DND-41 (cell line): ENCODE results near the gene NIM1K.
A peak's percentile ranks its signal among the peaks of the same experiment; 100 is the strongest.

Source experiments
- ATAC-seq: fragments of 200-7000 bp; cut with Tn5 transposase; 3 replicates; pipeline ENCODE4 v1.9.1; 2021; ENCODE audit warnings: low read depth; ENCODE audit not compliant: insufficient read depth
- DNase-seq: peaks from one replicate; pipeline ENCODE4 v3.0.0-alpha.2; 2020
- H2AFZ ChIP-seq: 2 replicates; pipeline ENCODE4 v1.6.0; 2012; ENCODE audit warnings: low read depth, low read length
- H3K27ac ChIP-seq: 2 replicates; pipeline ENCODE4 v1.5.1; 2012; ENCODE audit warnings: low read length, inconsistent platforms
- H3K27me3 ChIP-seq: fragments of 200-600 bp; sonication (generic); 2 replicates; pipeline ENCODE4 v1.6.0; 2012; ENCODE audit warnings: low read length, mild to moderate bottlenecking, inconsistent platforms; ENCODE audit not compliant: insufficient read depth, poor library complexity
- H3K36me3 ChIP-seq: 2 replicates; pipeline ENCODE4 v1.5.1; 2012; ENCODE audit warnings: low read length, inconsistent platforms; ENCODE audit not compliant: insufficient read depth
- H3K4me1 ChIP-seq: 2 replicates; pipeline ENCODE4 v1.5.1; 2012; ENCODE audit warnings: mild to moderate bottlenecking, low read length; ENCODE audit not compliant: insufficient read depth
- H3K4me2 ChIP-seq: 2 replicates; pipeline ENCODE4 v1.6.0; 2012; ENCODE audit warnings: mild to moderate bottlenecking, moderate library complexity, low read length, inconsistent platforms; ENCODE audit not compliant: insufficient read depth
- H3K4me3 ChIP-seq, 2 experiments: fragments of 200-600 bp in 1 of 2; shearing (Covaris generic) in 1 of 2; 2 replicates each; pipeline ENCODE4 v1.5.1; 2012 to 2016; ENCODE audit warnings: inconsistent platforms in 2 of 2, low read length in 2 of 2, mild to moderate bottlenecking in 2 of 2, low read depth in 1 of 2, moderate library complexity in 1 of 2
- H3K79me2 ChIP-seq: 2 replicates; pipeline ENCODE4 v1.6.0; 2012; ENCODE audit warnings: low read length, inconsistent platforms; ENCODE audit not compliant: insufficient read depth
- H3K9ac ChIP-seq: 2 replicates; pipeline ENCODE4 v1.6.0; 2012; ENCODE audit warnings: low read depth, mild to moderate bottlenecking, inconsistent platforms, low read length, moderate library complexity
- H3K9me3 ChIP-seq: 2 replicates; pipeline ENCODE4 v1.5.1; 2012; ENCODE audit warnings: low read length, moderate library complexity, mild to moderate bottlenecking, inconsistent platforms; ENCODE audit not compliant: insufficient read depth, severe bottlenecking
- H4K20me1 ChIP-seq: 2 replicates; pipeline ENCODE4 v1.6.0; 2012; ENCODE audit warnings: low read length; ENCODE audit not compliant: insufficient read depth
- EZH2 ChIP-seq: IDR thresholded peaks from 3 replicates; pipeline ENCODE4 v1.6.1; 2012; ENCODE audit warnings: borderline replicate concordance, low read depth, mild to moderate bottlenecking, moderate library complexity, low read length, inconsistent platforms; ENCODE audit not compliant: severe bottlenecking
- TF ChIP-seq, protein P1 (sequence below): IDR thresholded peaks from 2 replicates; pipeline ENCODE4 v1.5.1; 2012; ENCODE audit warnings: borderline replicate concordance, low read length, moderate library complexity, mild to moderate bottlenecking; ENCODE audit not compliant: poor library complexity, severe bottlenecking; ENCODE audit errors: extremely low read depth

Gene NIM1K

DNA sequence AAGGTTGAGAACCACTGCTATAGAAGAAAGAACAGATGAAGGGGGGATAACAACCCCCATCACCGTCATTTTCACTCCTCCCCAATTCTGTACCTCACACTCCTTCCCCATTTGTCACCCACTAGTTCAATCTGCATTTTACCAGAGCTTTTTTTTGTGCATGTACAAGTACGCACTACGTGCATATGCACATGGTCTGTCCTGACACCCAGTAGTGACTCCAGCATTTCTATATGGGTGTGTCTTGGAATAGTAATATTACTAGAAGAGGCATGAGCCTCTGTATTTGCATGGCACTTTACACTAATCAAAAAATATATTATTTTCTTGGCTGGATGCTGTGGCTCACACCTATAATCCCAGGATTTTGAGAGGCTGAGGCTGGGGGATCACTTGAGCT lies 38.7 kb downstream of the NIM1K start:
- no peaks in the 10 kb centered on the region; the same call in 1 of the 2 replicates for H4K20me1 ChIP-seq
- no peak overlapping the region for H3K4me3 ChIP-seq
- no peak overlapping the region for H2AFZ ChIP-seq
- no peak overlapping the region for H3K4me2 ChIP-seq
- DNase-seq (no peak), ATAC-seq (no peak)
- H3K79me2 ChIP-seq = no peaks in the 10 kb centered on the region
- H3K36me3 ChIP-seq = no peaks in the 10 kb centered on the region
- no peaks in the 10 kb centered on the region for H3K9me3 ChIP-seq
- H3K27ac ChIP-seq = no peak overlapping the region
- peaks cover 9% of the 10 kb centered on the region for H3K27me3 ChIP-seq
- no peaks in the 10 kb centered on the region for H3K4me1 ChIP-seq
- H3K9ac ChIP-seq = no peak overlapping the region
- no peak for TF ChIP-seq EZH2
- TF ChIP-seq, protein P1, sequence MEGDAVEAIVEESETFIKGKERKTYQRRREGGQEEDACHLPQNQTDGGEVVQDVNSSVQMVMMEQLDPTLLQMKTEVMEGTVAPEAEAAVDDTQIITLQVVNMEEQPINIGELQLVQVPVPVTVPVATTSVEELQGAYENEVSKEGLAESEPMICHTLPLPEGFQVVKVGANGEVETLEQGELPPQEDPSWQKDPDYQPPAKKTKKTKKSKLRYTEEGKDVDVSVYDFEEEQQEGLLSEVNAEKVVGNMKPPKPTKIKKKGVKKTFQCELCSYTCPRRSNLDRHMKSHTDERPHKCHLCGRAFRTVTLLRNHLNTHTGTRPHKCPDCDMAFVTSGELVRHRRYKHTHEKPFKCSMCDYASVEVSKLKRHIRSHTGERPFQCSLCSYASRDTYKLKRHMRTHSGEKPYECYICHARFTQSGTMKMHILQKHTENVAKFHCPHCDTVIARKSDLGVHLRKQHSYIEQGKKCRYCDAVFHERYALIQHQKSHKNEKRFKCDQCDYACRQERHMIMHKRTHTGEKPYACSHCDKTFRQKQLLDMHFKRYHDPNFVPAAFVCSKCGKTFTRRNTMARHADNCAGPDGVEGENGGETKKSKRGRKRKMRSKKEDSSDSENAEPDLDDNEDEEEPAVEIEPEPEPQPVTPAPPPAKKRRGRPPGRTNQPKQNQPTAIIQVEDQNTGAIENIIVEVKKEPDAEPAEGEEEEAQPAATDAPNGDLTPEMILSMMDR = no peak

DNA sequence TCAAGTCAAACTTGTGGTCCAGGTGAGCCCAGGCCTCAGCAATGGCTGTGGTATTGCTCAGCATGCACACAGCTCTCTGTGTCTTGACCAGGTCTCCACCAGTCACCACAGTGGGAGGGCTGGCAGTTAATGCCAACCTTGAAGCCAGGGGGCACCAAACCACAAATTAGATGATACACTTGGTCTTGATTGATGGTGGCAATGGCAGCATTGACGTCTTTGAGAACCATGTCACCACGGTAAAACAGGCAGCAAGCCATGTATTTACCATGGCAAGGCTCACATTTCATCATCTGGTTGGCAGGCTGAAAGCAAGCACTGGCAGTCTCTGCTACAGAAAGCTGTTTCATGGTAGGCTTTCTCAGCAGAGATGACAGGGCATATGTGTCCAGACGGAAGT lies 40.0 kb downstream of the NIM1K start:
- Histone ChIP-seq H3K27me3 (peaks cover 4% of the 10 kb centered on the region), H3K4me2 (no peak overlapping the region), H3K9ac (no peak overlapping the region), H4K20me1 (no peaks in the 10 kb centered on the region), H3K4me3 (no peak overlapping the region), H3K79me2 (no peaks in the 10 kb centered on the region), H3K36me3 (no peaks in the 10 kb centered on the region), H3K9me3 (no peaks in the 10 kb centered on the region), H2AFZ (no peak overlapping the region), H3K4me1 (no peaks in the 10 kb centered on the region), H3K27ac (no peak overlapping the region)
- DNase-seq (peak; percentile 11), ATAC-seq (0 out of 3 replicates have a peak, but pooled peaks have one; percentile 39)
- TF ChIP-seq EZH2 = no peak
- TF ChIP-seq, protein P1 = peak; percentile 54

DNA sequence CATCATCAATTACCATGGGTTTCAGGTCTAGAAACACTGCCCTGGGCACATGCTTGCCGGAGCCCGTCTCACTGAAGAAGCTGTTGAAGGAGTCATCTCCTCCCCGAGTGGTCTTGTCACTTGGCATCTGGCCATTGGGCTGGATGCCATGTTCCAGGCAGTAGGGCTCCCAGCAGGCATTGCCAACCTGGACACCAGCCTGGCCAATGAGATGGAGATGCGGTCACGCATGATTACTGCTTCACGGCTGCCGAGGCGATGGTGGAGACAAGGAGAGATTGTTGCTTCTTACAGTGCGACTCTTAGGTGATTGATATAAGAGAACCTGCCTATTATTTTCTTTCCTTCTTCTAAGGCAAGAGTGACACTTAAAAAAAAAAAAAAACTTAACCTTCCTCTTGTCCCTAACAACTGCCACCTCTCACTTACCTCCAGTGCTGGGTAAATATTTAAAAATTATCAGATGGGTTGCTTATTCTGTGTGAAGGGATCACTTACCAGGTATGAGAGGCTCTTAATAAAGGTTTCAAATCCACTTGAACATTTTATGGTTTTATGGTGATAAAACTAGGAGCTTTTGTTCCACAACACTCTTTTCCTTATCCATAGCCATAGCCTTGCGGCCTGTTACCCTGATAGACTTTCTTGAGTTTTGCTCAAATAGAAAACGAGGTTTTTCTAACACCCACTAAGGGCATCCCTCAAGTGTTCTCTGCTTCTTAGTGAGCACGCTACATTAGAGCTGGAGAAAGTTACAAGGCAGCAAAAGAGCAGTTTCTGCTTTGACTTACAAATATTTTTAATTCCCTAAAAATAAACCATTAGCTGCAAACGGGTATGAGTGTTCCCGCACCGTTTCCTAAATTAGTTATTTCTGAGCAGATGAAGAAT lies 41.2 kb downstream of the NIM1K start:
- no peaks in the 10 kb centered on the region for H3K79me2 ChIP-seq

DNA sequence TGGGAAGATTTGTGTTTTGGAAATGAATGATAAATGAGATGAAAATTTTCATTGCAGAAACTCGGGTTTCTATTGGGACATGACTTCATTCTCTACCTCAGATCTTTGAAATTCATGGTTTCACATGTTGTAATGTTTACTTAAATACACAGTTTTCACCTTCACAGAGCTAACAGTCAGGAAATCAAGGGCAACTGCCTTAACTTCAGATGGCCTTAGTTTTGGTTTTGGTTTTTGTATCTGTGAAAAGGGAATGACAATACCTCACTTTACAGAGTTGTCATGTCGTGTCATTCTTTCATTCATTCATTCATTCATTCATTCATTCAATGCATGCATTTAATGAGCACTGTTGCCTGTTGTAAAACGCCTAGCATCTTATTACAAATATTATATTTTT lies 41.9 kb downstream of the NIM1K start:
- no peak overlapping the region for H2AFZ ChIP-seq
- H3K4me1 ChIP-seq = no peaks in the 10 kb centered on the region
- no peak for ATAC-seq

More for the DNA sequence above, 41.2 kb downstream of the NIM1K start:
- ATAC-seq (no peak), DNase-seq (no peak)
- Histone ChIP-seq H3K9me3 (no peaks in the 10 kb centered on the region), H4K20me1 (no peaks in the 10 kb centered on the region), H2AFZ (no peak overlapping the region), H3K4me1 (no peaks in the 10 kb centered on the region), H3K27ac (no peak overlapping the region), H3K36me3 (no peaks in the 10 kb centered on the region), H3K9ac (no peak overlapping the region), H3K4me2 (no peak overlapping the region), H3K27me3 (peaks cover 4% of the 10 kb centered on the region), H3K4me3 (no peak overlapping the region)
- TF ChIP-seq EZH2 = no peak

More for the DNA sequence above, 41.9 kb downstream of the NIM1K start:
- Histone ChIP-seq H3K36me3 (no peaks in the 10 kb centered on the region), H3K79me2 (no peaks in the 10 kb centered on the region), H3K9me3 (no peaks in the 10 kb centered on the region), H3K27me3 (peaks cover 4% of the 10 kb centered on the region), H3K9ac (no peak overlapping the region), H3K4me2 (no peak overlapping the region), H3K27ac (no peak overlapping the region), H4K20me1 (no peaks in the 10 kb centered on the region), H3K4me3 (no peak overlapping the region)
- DNase-seq = no peak
- TF ChIP-seq, protein P1 = no peak
- no peak for TF ChIP-seq EZH2
